ENCODE results near the gene ASTN2. TPM values are rescaled to one million over a fixed set of nuclear protein-coding genes. Genes with fewer than 3 reads are reported as not detected.
A peak's percentile ranks its signal among the peaks of the same experiment; 100 is the strongest.

ASTN2 gene
- polyA plus RNA-seq, 2 of the 4 experiments (the other 2 are of a cell fraction), result 5.8 to 11.6 TPM

- H3K9me3 ChIP-seq, result no peaks in the 10 kb centered on the region
- no peaks in the 10 kb centered on the region for H3K4me1 ChIP-seq
- ATAC-seq, result no peak
- CTCF ChIA-PET, result no interaction called here
- DNase-seq (ENCODE audit: low read depth in 1 of 2, low spot score in 1 of 2), result no peak
- no peak overlapping the region for H3K4me3 ChIP-seq
- no peak for FAIRE-seq
- POLR2A ChIA-PET, result no interaction called here
- TF ChIP-seq MAZ (IDR thresholded peaks at IDR 0.05; ENCODE audit: borderline replicate concordance, low read depth, low read length) (no peak), BHLHE40 (IDR thresholded peaks at IDR 0.05; ENCODE audit: low read depth, low read length) (no peak), KDM1A (IDR thresholded peaks at IDR 0.05; ENCODE audit: low read depth) (no peak), NPAS2 (CRISPR knock-in tag; IDR thresholded peaks at IDR 0.05; ENCODE audit: borderline replicate concordance) (no peak), TP53 (CRISPR knock-in tag; IDR thresholded peaks at IDR 0.05) (no peak), NFE2L2 (conservative IDR thresholded peaks at IDR 0.05; ENCODE audit: low read length) (no peak), NR3C1 (IDR thresholded peaks at IDR 0.05) (no peak), RFX5 (IDR thresholded peaks at IDR 0.05) (no peak), EHF (CRISPR knock-in tag; IDR thresholded peaks at IDR 0.05) (no peak), CBX2 (IDR thresholded peaks at IDR 0.05; ENCODE audit: borderline replicate concordance, low read depth) (no peak), FOXS1 (CRISPR knock-in tag; IDR thresholded peaks at IDR 0.05) (no peak), GATA3 (IDR thresholded peaks at IDR 0.05; ENCODE audit: borderline replicate concordance) (no peak), RAD21 (conservative IDR thresholded peaks at IDR 0.05 in 1 of 2, IDR thresholded peaks at IDR 0.05 in 1 of 2) (no peak)
- TF ChIP-seq, protein P1, sequence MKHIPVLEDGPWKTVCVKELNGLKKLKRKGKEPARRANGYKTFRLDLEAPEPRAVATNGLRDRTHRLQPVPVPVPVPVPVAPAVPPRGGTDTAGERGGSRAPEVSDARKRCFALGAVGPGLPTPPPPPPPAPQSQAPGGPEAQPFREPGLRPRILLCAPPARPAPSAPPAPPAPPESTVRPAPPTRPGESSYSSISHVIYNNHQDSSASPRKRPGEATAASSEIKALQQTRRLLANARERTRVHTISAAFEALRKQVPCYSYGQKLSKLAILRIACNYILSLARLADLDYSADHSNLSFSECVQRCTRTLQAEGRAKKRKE (CRISPR knock-in tag; IDR thresholded peaks at IDR 0.05; ENCODE audit: low read depth), result no peak
- TF ChIP-seq, protein P2, sequence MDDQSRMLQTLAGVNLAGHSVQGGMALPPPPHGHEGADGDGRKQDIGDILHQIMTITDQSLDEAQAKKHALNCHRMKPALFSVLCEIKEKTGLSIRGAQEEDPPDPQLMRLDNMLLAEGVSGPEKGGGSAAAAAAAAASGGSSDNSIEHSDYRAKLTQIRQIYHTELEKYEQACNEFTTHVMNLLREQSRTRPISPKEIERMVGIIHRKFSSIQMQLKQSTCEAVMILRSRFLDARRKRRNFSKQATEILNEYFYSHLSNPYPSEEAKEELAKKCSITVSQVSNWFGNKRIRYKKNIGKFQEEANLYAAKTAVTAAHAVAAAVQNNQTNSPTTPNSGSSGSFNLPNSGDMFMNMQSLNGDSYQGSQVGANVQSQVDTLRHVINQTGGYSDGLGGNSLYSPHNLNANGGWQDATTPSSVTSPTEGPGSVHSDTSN (IDR thresholded peaks at IDR 0.05), result no peak
- no peak overlapping the region for H3K4me2 ChIP-seq
- H3K27ac ChIP-seq, result no peak overlapping the region
Measured at GRCh38 chr9:117000834-117001233, 414.0 kb downstream of the ASTN2 start.

DNA sequence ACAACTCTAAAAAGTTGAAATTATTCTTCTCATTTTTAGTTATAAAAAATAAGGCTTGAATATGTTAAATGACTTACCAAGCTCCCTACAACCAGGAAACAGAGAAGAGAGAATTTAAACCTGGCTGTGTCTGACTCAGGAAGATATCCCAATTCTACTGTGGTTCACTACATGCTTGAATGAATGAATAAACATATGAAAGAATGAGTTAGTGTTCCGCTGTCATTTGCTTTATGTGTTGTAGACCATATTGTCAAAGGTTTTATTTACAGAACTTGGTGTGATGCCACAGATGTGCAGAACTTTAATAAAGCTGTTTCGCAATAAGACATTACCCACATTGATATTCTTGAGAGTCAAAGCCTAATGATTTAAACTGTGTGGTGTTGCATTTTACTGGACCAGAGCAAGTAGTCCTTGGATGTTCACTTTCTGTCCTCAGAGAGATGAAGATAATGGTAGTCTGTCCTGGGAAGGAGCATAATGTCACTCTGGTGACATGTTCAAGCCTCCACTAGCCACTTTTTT, 414.6 kb downstream of the ASTN2 start:
- Histone ChIP-seq H3K9me3 (no peaks in the 10 kb centered on the region), H3K27ac (no peak overlapping the region), H3K4me2 (no peak overlapping the region), H3K4me1 (no peaks in the 10 kb centered on the region), H3K4me3 (no peak overlapping the region)
- WGBS (ENCODE audit: missing lambda C conversion rate), result 6% methylated on average over 2 of the region's 2 CpGs
- FAIRE-seq, result no peak
- ATAC-seq, result no peak
- DNase-seq (ENCODE audit: low read depth in 1 of 2, low spot score in 1 of 2), result no peak
- ChIA-PET POLR2A (no interaction called here), CTCF (interaction anchor here (0.9 kb wide), 1 partner anchor 263 kb away, joined by 3 read pairs; no protein-coding TSS in a partner anchor)
- TF ChIP-seq HOXA7 (CRISPR knock-in tag; IDR thresholded peaks at IDR 0.05) (no peak), FOSL2 (IDR thresholded peaks at IDR 0.05) (no peak), FOSL2 (CRISPR knock-in tag; IDR thresholded peaks at IDR 0.05) (no peak), BHLHE40 (IDR thresholded peaks at IDR 0.05; ENCODE audit: low read depth, low read length) (no peak), MYC (IDR thresholded peaks at IDR 0.05; ENCODE audit: borderline replicate concordance, low read length) (no peak), CHD4 (IDR thresholded peaks at IDR 0.05; ENCODE audit: borderline replicate concordance) (no peak), POLR2A (IDR thresholded peaks at IDR 0.05; ENCODE audit: low read length) (no peak), ZC3H11A (IDR thresholded peaks at IDR 0.05) (no peak), NPAS2 (CRISPR knock-in tag; IDR thresholded peaks at IDR 0.05; ENCODE audit: borderline replicate concordance) (no peak)

DNA sequence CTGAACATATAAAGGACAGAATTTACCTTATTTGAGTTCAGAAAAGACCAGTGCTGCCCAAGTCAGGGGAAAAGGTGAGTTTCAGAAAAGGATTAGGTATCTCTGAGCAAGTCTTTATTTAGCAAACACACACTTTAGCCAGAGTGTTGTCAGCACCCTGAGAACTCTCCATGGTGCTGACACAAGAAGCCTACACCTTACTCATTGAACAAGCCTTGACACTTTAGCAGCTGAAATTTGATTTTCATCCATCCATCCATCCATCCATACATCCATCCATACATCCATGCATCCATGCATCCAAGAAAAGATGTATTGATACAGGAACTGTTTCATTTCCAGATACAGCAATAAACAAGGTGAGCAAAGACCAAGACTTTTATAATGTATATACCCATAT, 416.6 kb downstream of the ASTN2 start:
- H3K4me1 ChIP-seq, result no peaks in the 10 kb centered on the region
- POLR2A ChIA-PET, result no interaction called here
- no peak overlapping the region for H3K4me2 ChIP-seq
- H3K4me3 ChIP-seq, result no peak overlapping the region
- no peak for FAIRE-seq
- no peak overlapping the region for H3K27ac ChIP-seq
- TF ChIP-seq POLR2AphosphoS2 (conservative IDR thresholded peaks at IDR 0.05; ENCODE audit: low read length), result no peak
- TF ChIP-seq, protein P3, sequence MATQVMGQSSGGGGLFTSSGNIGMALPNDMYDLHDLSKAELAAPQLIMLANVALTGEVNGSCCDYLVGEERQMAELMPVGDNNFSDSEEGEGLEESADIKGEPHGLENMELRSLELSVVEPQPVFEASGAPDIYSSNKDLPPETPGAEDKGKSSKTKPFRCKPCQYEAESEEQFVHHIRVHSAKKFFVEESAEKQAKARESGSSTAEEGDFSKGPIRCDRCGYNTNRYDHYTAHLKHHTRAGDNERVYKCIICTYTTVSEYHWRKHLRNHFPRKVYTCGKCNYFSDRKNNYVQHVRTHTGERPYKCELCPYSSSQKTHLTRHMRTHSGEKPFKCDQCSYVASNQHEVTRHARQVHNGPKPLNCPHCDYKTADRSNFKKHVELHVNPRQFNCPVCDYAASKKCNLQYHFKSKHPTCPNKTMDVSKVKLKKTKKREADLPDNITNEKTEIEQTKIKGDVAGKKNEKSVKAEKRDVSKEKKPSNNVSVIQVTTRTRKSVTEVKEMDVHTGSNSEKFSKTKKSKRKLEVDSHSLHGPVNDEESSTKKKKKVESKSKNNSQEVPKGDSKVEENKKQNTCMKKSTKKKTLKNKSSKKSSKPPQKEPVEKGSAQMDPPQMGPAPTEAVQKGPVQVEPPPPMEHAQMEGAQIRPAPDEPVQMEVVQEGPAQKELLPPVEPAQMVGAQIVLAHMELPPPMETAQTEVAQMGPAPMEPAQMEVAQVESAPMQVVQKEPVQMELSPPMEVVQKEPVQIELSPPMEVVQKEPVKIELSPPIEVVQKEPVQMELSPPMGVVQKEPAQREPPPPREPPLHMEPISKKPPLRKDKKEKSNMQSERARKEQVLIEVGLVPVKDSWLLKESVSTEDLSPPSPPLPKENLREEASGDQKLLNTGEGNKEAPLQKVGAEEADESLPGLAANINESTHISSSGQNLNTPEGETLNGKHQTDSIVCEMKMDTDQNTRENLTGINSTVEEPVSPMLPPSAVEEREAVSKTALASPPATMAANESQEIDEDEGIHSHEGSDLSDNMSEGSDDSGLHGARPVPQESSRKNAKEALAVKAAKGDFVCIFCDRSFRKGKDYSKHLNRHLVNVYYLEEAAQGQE (IDR thresholded peaks at IDR 0.05), result peak; percentile 82
- ATAC-seq, result no peak
- H3K9me3 ChIP-seq, result no peaks in the 10 kb centered on the region
- CTCF ChIA-PET, result no interaction called here
- no peak for DNase-seq (ENCODE audit: low read depth in 1 of 2, low spot score in 1 of 2)
